Subcutaneous adipose tissue (tissue), 4 donors: ENCODE results near the gene ME2. TPM values are rescaled to one million over a fixed set of nuclear protein-coding genes. Genes with fewer than 3 reads are reported as not detected.

Experiments used
- CTCF ChIP-seq: fragments of 450-650 bp; IDR thresholded peaks from one replicate; pipeline ENCODE4 v1.5.1; 2016; ENCODE audit warnings: low read depth, mild to moderate bottlenecking, control low read depth, antibody characterized with exemption, moderate library complexity
- total RNA-seq, 4 donors: library from RNA; depleted of rRNA; stranded (reverse); fragments of >200 nt; gene quantifications; one replicate each; pipeline ENCODE4 v1.1.0, GENCODE V29; 2016

The ME2 gene
- total RNA-seq, 4 donors from 2014 or later: 35.4 to 79.2 (median 55.1) TPM

DNA sequence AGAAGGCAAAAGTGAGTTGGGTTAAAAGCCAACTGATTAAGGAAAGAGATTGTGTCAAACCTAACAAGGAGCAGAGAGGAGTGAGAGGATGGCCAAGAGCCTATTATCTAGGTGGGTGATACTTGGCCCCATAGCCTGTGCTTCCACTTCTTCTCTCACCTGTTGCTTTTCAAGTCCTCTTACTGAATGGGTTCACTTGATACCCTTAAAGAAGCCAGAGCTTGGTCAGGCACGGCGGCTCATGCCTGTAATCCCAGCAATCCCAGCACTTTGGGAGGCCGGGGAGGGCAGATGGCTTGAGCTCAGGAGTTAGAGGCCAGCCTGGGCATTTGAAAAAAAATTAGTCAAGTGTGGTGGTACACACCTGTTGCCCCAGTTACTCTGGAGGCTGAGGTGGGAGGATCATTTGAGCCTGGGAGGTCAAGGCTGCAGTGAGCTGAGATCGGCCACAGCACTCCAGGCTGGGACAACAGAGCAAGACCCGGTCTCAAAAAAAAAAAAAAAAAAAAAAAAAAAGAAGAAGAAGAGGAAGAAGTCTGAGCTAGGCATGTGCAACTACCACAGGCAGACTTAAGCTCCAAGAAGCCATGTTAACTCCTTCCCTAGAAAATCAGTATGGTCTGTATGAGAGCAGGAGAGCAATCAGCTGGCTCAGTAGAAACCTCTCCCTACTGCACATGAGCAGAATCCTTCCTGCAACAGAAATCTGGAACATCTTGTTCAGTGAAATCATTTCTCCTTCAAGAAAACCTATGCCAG is 28.4 kb upstream of the ME2 start:
- TF ChIP-seq CTCF: no peak

- TF ChIP-seq CTCF: no peak
Observed at GRCh38 chr18:50853863-50854271, 25.1 kb upstream of the ME2 start.

DNA sequence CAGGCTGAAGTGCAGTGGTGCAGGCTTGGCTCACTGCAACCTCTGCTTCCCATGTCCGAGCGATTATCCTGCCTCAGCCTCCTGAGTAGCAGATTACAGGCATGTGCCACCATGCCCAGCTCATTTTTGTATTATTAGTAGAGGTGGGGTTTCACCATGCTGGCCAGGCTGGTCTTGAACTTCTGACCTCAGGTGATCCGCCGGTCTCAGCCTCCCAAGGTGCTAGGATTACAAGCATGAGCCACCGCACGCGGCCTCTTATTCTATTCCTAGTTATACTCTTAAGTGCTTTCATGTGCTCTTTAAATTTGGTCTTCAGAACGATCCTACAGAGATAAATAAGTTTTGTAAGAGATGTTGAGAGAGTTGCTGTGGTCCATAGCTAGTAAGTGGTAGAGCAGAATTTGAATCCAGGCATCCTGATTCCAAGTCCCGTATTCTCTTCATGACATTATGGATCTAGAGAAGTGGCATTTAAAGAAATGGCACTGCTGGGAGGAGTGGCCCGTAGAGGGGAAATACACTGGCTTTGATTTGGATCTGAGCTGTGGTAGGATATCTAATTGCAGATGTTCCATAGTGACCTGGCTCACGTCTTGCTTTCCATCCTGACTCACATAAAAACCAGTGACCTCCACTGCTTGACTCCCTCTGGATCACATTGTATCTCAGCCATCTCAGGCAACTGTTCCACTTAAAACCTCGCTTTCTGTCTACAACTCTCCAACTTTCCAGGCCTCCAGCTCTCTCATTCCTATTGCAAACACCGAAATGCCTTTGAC is 22.8 kb upstream of the ME2 start:
- no peak for TF ChIP-seq CTCF

GRCh38 chr18:50857694-50858093 is 21.2 kb upstream of the ME2 start:
- no peak for TF ChIP-seq CTCF

GRCh38 chr18:50859793-50860555 is 18.9 kb upstream of the ME2 start:
- TF ChIP-seq CTCF: no peak

DNA sequence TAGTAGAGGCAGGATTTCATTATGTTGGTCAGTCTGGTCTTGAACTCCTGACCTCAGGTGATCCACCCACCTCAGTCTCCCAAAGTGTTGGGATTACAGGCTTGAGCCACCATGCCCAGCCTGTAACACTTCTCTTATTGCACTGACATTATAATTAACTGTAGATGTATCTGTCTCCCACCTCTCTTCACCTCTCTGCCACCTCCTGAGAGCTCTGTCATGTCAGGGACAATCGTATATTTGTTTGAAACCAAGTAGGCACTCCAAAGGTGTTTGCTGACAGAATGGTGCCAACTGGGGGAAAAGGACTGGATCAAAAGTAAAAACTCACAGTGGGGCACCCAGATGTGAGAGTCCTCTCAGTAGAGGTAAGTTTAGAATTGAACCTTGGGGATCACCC is 17.3 kb upstream of the ME2 start:
- no peak for TF ChIP-seq CTCF

DNA sequence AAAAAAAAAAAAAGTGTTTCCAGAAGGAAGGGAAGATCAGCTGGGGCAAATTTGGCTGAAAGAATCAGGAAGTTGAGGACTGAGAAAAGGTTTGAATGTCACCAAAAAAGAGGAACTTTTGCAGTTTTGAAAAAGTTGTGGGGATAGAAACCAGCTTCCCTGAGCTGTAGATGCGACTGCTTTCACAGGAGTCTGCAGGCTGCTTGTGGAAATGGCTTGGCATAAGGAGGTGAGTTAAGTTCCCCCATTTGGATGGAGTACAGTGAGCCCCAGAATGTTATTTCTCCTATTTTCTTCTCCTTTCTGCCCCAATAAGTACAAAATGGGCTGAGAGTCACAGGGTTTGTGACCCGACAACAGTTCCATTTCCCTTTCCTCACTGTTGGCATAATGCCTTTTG is 16.5 kb upstream of the ME2 start:
- TF ChIP-seq CTCF: no peak
